Loucy (cell line): ENCODE results near the gene FGGY.

Experiments
- H2AFZ ChIP-seq: fragments of 200-600 bp; sonication (generic); 2 replicates; pipeline ENCODE4 v1.6.0; 2016; ENCODE audit warnings: antibody characterized with exemption, mild to moderate bottlenecking, low read length, moderate library complexity
- H3F3A ChIP-seq: fragments of 200-600 bp; 2 replicates; pipeline ENCODE4 v1.6.0; 2016; ENCODE audit warnings: antibody characterized with exemption, low read depth, mild to moderate bottlenecking
- H3K27me3 ChIP-seq: fragments of 200-600 bp; sonication (generic); 2 replicates; pipeline ENCODE4 v1.6.1; 2014; ENCODE audit warnings: low read length, mild to moderate bottlenecking; ENCODE audit not compliant: insufficient read depth, poor library complexity, severe bottlenecking
- H3K36me3 ChIP-seq: fragments of 200-600 bp; sonication (generic); 2 replicates; pipeline ENCODE4 v1.6.1; 2016; ENCODE audit warnings: low read length; ENCODE audit not compliant: insufficient read depth
- H3K4me1 ChIP-seq: fragments of 200-600 bp; sonication (generic); 2 replicates; pipeline ENCODE4 v1.5.1; 2014; ENCODE audit warnings: low read length, mild to moderate bottlenecking; ENCODE audit not compliant: insufficient read depth, poor library complexity, severe bottlenecking
- H3K4me2 ChIP-seq: fragments of 200-600 bp; sonication (generic); 2 replicates; pipeline ENCODE4 v1.6.0; 2014; ENCODE audit warnings: antibody characterized with exemption, low read length, low read depth, mild to moderate bottlenecking; ENCODE audit not compliant: poor library complexity, severe bottlenecking
- H3K4me3 ChIP-seq: fragments of 200-600 bp; sonication (generic); 2 replicates; pipeline ENCODE4 v1.5.1; 2014; ENCODE audit warnings: low read length, mild to moderate bottlenecking, mixed read lengths; ENCODE audit not compliant: poor library complexity, severe bottlenecking
- H3K79me2 ChIP-seq: fragments of 200-600 bp; sonication (generic); 2 replicates; pipeline ENCODE4 v1.6.1; 2014; ENCODE audit warnings: low read length; ENCODE audit not compliant: insufficient read depth
- H3K9ac ChIP-seq: fragments of 200-600 bp; sonication (generic); 2 replicates; pipeline ENCODE4 v1.6.0; 2014; ENCODE audit warnings: mild to moderate bottlenecking, low read depth, low read length, moderate library complexity; ENCODE audit not compliant: poor library complexity, severe bottlenecking
- H3K9me2 ChIP-seq: fragments of 200-600 bp; sonication (generic); replicated peaks from 2 replicates; pipeline ENCODE4 v1.6.1; 2016; ENCODE audit warnings: low read depth, low read length, mixed read lengths
- H3K9me3 ChIP-seq: fragments of 200-600 bp; sonication (generic); 2 replicates; pipeline ENCODE4 v1.6.1; 2014; ENCODE audit warnings: mild to moderate bottlenecking, antibody characterized with exemption, low read length, low read depth; ENCODE audit not compliant: insufficient read depth
- H4K20me1 ChIP-seq: fragments of 200-600 bp; sonication (generic); 2 replicates; pipeline ENCODE4 v1.6.0; 2014; ENCODE audit warnings: antibody characterized with exemption, low read length, mild to moderate bottlenecking; ENCODE audit not compliant: insufficient read depth, poor library complexity, severe bottlenecking
- CTCF ChIP-seq: fragments of 200-600 bp; sonication (generic); conservative IDR thresholded peaks from 2 replicates; pipeline ENCODE4 v1.5.1; 2014; ENCODE audit warnings: mild to moderate bottlenecking, antibody characterized with exemption, low read length
- EZH2phosphoT487 ChIP-seq: fragments of 200-600 bp; IDR thresholded peaks from 2 replicates; pipeline ENCODE4 v1.6.1; 2018; ENCODE audit warnings: antibody characterized with exemption, mild to moderate bottlenecking, moderate library complexity, borderline replicate concordance

FGGY gene

DNA sequence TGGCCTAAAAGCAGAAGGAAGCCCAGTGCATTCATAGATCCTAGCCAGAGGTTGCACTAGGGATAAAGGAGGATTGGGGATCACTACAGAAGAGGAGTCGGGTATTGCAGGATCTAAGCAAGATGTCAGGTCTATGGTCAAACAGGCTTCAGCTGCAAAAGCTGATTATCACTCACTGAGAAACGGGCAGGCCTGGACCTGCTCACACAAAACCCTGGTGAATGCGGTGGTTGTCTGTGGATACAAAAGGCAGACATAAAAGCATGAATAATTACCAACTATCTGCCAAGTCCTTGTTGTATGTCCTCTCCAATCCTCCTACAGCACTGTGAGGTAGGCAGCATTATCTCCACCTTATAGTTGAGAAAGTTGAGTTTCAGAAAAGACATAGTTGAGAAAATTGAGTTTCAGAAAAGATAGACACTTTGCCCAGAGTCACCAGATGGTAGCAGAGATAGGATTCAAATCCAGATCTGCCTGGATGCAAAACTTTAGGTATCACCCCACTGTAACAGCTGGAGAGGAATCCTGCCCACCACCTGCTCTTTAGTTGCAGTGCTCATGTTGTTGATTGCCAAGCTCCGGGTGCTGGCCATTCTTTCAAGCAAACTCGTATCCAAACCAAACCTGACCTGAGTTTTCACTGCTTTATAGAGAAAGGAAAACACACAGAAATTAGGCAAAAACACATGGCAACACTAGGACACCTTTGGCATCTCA lies 468.3 kb downstream of the FGGY start:
- Histone ChIP-seq H3K27me3 (no peaks in the 10 kb centered on the region), H3K4me3 (no peak overlapping the region), H3K36me3 (no peaks in the 10 kb centered on the region), H3K79me2 (no peaks in the 10 kb centered on the region), H3K9ac (no peak overlapping the region), H3K4me1 (peaks cover 12% of the 10 kb centered on the region), H3K4me2 (no peak overlapping the region), H3K9me2 (no peaks in the 10 kb centered on the region), H4K20me1 (no peaks in the 10 kb centered on the region), H3F3A (no peaks in the 10 kb centered on the region), H3K9me3 (no peaks in the 10 kb centered on the region), H2AFZ (no peak overlapping the region)
- TF ChIP-seq CTCF (no peak), EZH2phosphoT487 (no peak)

- no peak overlapping the region for H2AFZ ChIP-seq
- no peaks in the 10 kb centered on the region for H3K79me2 ChIP-seq
- H3K4me1 ChIP-seq = peaks cover 12% of the 10 kb centered on the region
- no peaks in the 10 kb centered on the region for H3K9me2 ChIP-seq
- H3K4me2 ChIP-seq = no peak overlapping the region
- no peaks in the 10 kb centered on the region for H4K20me1 ChIP-seq
- no peaks in the 10 kb centered on the region for H3F3A ChIP-seq
- H3K4me3 ChIP-seq = no peak overlapping the region
- no peaks in the 10 kb centered on the region for H3K36me3 ChIP-seq
- TF ChIP-seq CTCF = no peak
- no peak for TF ChIP-seq EZH2phosphoT487
- H3K9me3 ChIP-seq = no peaks in the 10 kb centered on the region
- no peaks in the 10 kb centered on the region for H3K27me3 ChIP-seq
- H3K9ac ChIP-seq = no peak overlapping the region
Measured at GRCh38 chr1:59766227-59766855, 469.4 kb downstream of the FGGY start.

DNA sequence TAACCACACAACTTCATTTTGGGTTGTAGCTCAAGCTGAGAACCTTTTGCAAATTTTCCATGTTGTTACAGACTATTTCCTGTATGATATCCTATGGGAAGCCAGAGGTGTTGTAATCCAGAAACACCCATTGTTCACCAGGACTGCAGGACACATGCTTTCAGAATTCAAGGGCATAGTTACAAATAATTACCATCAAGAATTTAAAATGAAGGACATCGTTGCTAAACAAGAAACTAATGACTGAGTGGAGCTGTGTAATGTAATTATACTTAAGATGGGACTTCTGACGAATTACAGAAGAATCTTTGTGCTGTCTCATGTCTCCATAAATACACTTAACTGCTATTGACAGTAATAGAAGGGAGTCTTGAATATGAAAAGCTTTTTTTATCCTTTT lies 470.2 kb downstream of the FGGY start:
- H3K4me2 ChIP-seq = no peak overlapping the region
- no peaks in the 10 kb centered on the region for H3K36me3 ChIP-seq
- no peaks in the 10 kb centered on the region for H3K27me3 ChIP-seq
- TF ChIP-seq CTCF (no peak), EZH2phosphoT487 (no peak)
- H2AFZ ChIP-seq = no peak overlapping the region
- no peaks in the 10 kb centered on the region for H3K9me3 ChIP-seq
- H3F3A ChIP-seq = no peaks in the 10 kb centered on the region
- no peak overlapping the region for H3K4me3 ChIP-seq
- H4K20me1 ChIP-seq = no peaks in the 10 kb centered on the region
- no peak overlapping the region for H3K9ac ChIP-seq
- H3K9me2 ChIP-seq = no peaks in the 10 kb centered on the region
- peaks cover 16% of the 10 kb centered on the region for H3K4me1 ChIP-seq
- no peaks in the 10 kb centered on the region for H3K79me2 ChIP-seq
